Trophoblast cell (in vitro differentiated cells and primary cell): ENCODE data around the gene LENG9.
"Not testable (repeated sequence)": the region's sequence is repeated elsewhere in the genome, so short reads cannot be mapped to it uniquely, and the experiment has no call there.

Experiments
- DNase-seq, 2 donors: peaks; one replicate each; pipeline ENCODE4 v3.0.0-alpha.2; 2016
- H2AFZ ChIP-seq: 2 replicates; pipeline ENCODE4 v1.6.1; 2013; ENCODE audit warnings: low read length, moderate library complexity, mild to moderate bottlenecking; ENCODE audit not compliant: insufficient read depth, poor library complexity
- H2AK5ac ChIP-seq: 2 replicates; pipeline ENCODE4 v1.6.1; 2013; ENCODE audit warnings: mild to moderate bottlenecking, low read length
- H2BK120ac ChIP-seq: 2 replicates; pipeline ENCODE4 v1.6.1; 2013; ENCODE audit warnings: low read length, mild to moderate bottlenecking, moderate library complexity; ENCODE audit not compliant: insufficient read depth, poor library complexity
- H2BK12ac ChIP-seq: 2 replicates; pipeline ENCODE4 v1.6.1; 2013; ENCODE audit warnings: mild to moderate bottlenecking, low read length, moderate library complexity
- H2BK5ac ChIP-seq: 2 replicates; pipeline ENCODE4 v1.6.1; 2013; ENCODE audit warnings: low read length, low read depth, moderate library complexity, mild to moderate bottlenecking; ENCODE audit not compliant: poor library complexity
- H3K14ac ChIP-seq: 2 replicates; pipeline ENCODE4 v1.6.1; 2013; ENCODE audit warnings: mild to moderate bottlenecking, low read length
- H3K18ac ChIP-seq: 2 replicates; pipeline ENCODE4 v1.6.1; 2013; ENCODE audit warnings: mild to moderate bottlenecking, low read length
- H3K23ac ChIP-seq: 2 replicates; pipeline ENCODE4 v1.6.1; 2013; ENCODE audit warnings: low read length
- H3K27ac ChIP-seq: 2 replicates; pipeline ENCODE4 v1.5.1; 2013; ENCODE audit warnings: low read depth, mild to moderate bottlenecking, inconsistent platforms, low read length, moderate library complexity
- H3K27me3 ChIP-seq: 2 replicates; pipeline ENCODE4 v1.6.1; 2013; ENCODE audit warnings: inconsistent platforms, mild to moderate bottlenecking, low read length, moderate library complexity; ENCODE audit not compliant: insufficient read depth
- H3K36me3 ChIP-seq, 2 experiments: 1 replicate in 1 of 2; 2 replicates in 1 of 2; pipeline ENCODE4 v1.6.1; 2013; ENCODE audit warnings: low read length in 2 of 2, mild to moderate bottlenecking in 2 of 2, moderate library complexity in 1 of 2; ENCODE audit not compliant: insufficient read depth in 2 of 2, control insufficient read depth in 1 of 2
- H3K4ac ChIP-seq: 2 replicates; pipeline ENCODE4 v1.6.1; 2013; ENCODE audit warnings: low read depth, mild to moderate bottlenecking, low read length, moderate library complexity
- H3K4me1 ChIP-seq, 2 experiments: 1 replicate in 1 of 2; 2 replicates in 1 of 2; pipeline ENCODE4 v1.6.1; 2013; ENCODE audit warnings: low read length in 2 of 2, mild to moderate bottlenecking in 2 of 2, moderate library complexity in 1 of 2; ENCODE audit not compliant: insufficient read depth in 2 of 2, control insufficient read depth in 1 of 2
- H3K4me2 ChIP-seq: 2 replicates; pipeline ENCODE4 v1.6.1; 2013; ENCODE audit warnings: inconsistent platforms, mild to moderate bottlenecking, low read length, moderate library complexity
- H3K4me3 ChIP-seq: 2 replicates; pipeline ENCODE4 v1.5.1; 2013; ENCODE audit warnings: mild to moderate bottlenecking, low read depth, low read length, inconsistent platforms
- H3K79me1 ChIP-seq: one replicate; pipeline ENCODE4 v1.6.1; 2013; ENCODE audit warnings: low read length
- H3K79me2 ChIP-seq: 2 replicates; pipeline ENCODE4 v1.6.1; 2013; ENCODE audit warnings: low read length, mild to moderate bottlenecking; ENCODE audit not compliant: control insufficient read depth, insufficient read depth, poor library complexity
- H3K9ac ChIP-seq: 2 replicates; pipeline ENCODE4 v1.6.1; 2013; ENCODE audit warnings: mild to moderate bottlenecking, low read length
- H3K9me3 ChIP-seq: 2 replicates; pipeline ENCODE4 v1.6.1; 2013; ENCODE audit warnings: low read depth, mild to moderate bottlenecking, control low read depth, inconsistent platforms, low read length; ENCODE audit not compliant: insufficient read depth
- H4K12ac ChIP-seq: 2 replicates; pipeline ENCODE4 v1.6.1; 2013; ENCODE audit warnings: low read depth, mild to moderate bottlenecking, low read length, moderate library complexity
- H4K8ac ChIP-seq: 2 replicates; pipeline ENCODE4 v1.6.1; 2013; ENCODE audit warnings: low read depth, mild to moderate bottlenecking, low read length, moderate library complexity
- H4K91ac ChIP-seq: one replicate; pipeline ENCODE4 v1.6.1; 2013; ENCODE audit warnings: low read depth, mild to moderate bottlenecking, low read length, moderate library complexity
- WGBS: extraction: QIAGEN DNeasy Blood & Tissue Kit; methylation state at CpG from one replicate; pipeline ENCODE4 v1.1.7; 2013; ENCODE audit warnings: missing lambda C conversion rate; ENCODE audit not compliant: insufficient read length, insufficient coverage; ENCODE audit errors: extremely low coverage; 5-methylcytosine and 5-hydroxymethylcytosine counted together

Gene LENG9

GRCh38 chr19:54498451-54498772 lies 34.8 kb upstream of the LENG9 start:
- not testable (repeated sequence) for H2BK12ac ChIP-seq, H4K12ac ChIP-seq, H3K27ac ChIP-seq, H3K4me1 ChIP-seq, DNase-seq, H2AK5ac ChIP-seq, H3K4ac ChIP-seq, H4K91ac ChIP-seq, H3K14ac ChIP-seq, H3K9ac ChIP-seq, H4K8ac ChIP-seq, H3K23ac ChIP-seq, H3K36me3 ChIP-seq, H2BK120ac ChIP-seq, H3K27me3 ChIP-seq, H3K4me3 ChIP-seq, H3K79me1 ChIP-seq, H2BK5ac ChIP-seq, H3K18ac ChIP-seq, H3K79me2 ChIP-seq, H2AFZ ChIP-seq, H3K4me2 ChIP-seq
- H3K9me3 ChIP-seq, result peaks cover 21% of the 10 kb centered on the region
- WGBS, result no CpG with 5 or more reads among the region's 9 CpGs

GRCh38 chr19:54497747-54498450 lies 34.3 kb upstream of the LENG9 start:
- not testable (repeated sequence) for H4K91ac ChIP-seq, H3K79me1 ChIP-seq, H3K4me1 ChIP-seq, H3K4me2 ChIP-seq, H3K18ac ChIP-seq, H3K9ac ChIP-seq, H3K27ac ChIP-seq, H3K27me3 ChIP-seq, H4K8ac ChIP-seq, H2AFZ ChIP-seq, H2BK5ac ChIP-seq, H3K79me2 ChIP-seq, H3K23ac ChIP-seq, H2BK120ac ChIP-seq, H3K4ac ChIP-seq, H3K14ac ChIP-seq, H4K12ac ChIP-seq, H2BK12ac ChIP-seq, H2AK5ac ChIP-seq, H3K36me3 ChIP-seq, H3K4me3 ChIP-seq, DNase-seq
- WGBS, result no CpG with 5 or more reads among the region's 15 CpGs
- peaks cover 22% of the 10 kb centered on the region for H3K9me3 ChIP-seq

GRCh38 chr19:54495284-54495683 lies 31.7 kb upstream of the LENG9 start:
- not testable (repeated sequence) for H3K23ac ChIP-seq, DNase-seq, H3K14ac ChIP-seq, H4K12ac ChIP-seq, H3K4me2 ChIP-seq, H3K79me1 ChIP-seq, H4K8ac ChIP-seq, H3K36me3 ChIP-seq, H3K18ac ChIP-seq, H2BK12ac ChIP-seq, H3K4me3 ChIP-seq, H4K91ac ChIP-seq, H2AK5ac ChIP-seq, H3K27ac ChIP-seq, H2BK5ac ChIP-seq, H3K4ac ChIP-seq, H3K79me2 ChIP-seq, H2AFZ ChIP-seq, H3K4me1 ChIP-seq, H3K27me3 ChIP-seq, H3K9ac ChIP-seq, H2BK120ac ChIP-seq
- H3K9me3 ChIP-seq, result peaks cover 22% of the 10 kb centered on the region
- no CpG with 5 or more reads among the region's 5 CpGs for WGBS

- no peak overlapping the region for H4K12ac ChIP-seq
- H2BK120ac ChIP-seq, result no peak overlapping the region
- H4K91ac ChIP-seq, result no peak overlapping the region
- no peak overlapping the region for H3K14ac ChIP-seq
- no peak overlapping the region for H4K8ac ChIP-seq
- H3K36me3 ChIP-seq, result no peaks in the 10 kb centered on the region
- no peak overlapping the region for H3K23ac ChIP-seq
- no peak overlapping the region for H2AK5ac ChIP-seq
- no peak overlapping the region for H3K4me2 ChIP-seq
- peak; percentile 81 to 98 for DNase-seq
- no peak overlapping the region for H2AFZ ChIP-seq
- no peak overlapping the region for H3K18ac ChIP-seq
- no peaks in the 10 kb centered on the region for H3K79me1 ChIP-seq
- no peak overlapping the region for H2BK12ac ChIP-seq
- H2BK5ac ChIP-seq, result no peak overlapping the region
- no peaks in the 10 kb centered on the region for H3K4me1 ChIP-seq
- WGBS, result no CpG with 5 or more reads among the region's 10 CpGs
- H3K4ac ChIP-seq, result no peak overlapping the region
- H3K27me3 ChIP-seq, result no peaks in the 10 kb centered on the region
- H3K79me2 ChIP-seq, result no peaks in the 10 kb centered on the region
- H3K9ac ChIP-seq, result no peak overlapping the region
- H3K27ac ChIP-seq, result no peak overlapping the region
- no peak overlapping the region for H3K4me3 ChIP-seq
- H3K9me3 ChIP-seq, result peaks cover 24% of the 10 kb centered on the region
Measured at GRCh38 chr19:54493967-54494585, 30.5 kb upstream of the LENG9 start.
